ENCODE data around the gene SNRPA1.

SNRPA1 gene

DNA sequence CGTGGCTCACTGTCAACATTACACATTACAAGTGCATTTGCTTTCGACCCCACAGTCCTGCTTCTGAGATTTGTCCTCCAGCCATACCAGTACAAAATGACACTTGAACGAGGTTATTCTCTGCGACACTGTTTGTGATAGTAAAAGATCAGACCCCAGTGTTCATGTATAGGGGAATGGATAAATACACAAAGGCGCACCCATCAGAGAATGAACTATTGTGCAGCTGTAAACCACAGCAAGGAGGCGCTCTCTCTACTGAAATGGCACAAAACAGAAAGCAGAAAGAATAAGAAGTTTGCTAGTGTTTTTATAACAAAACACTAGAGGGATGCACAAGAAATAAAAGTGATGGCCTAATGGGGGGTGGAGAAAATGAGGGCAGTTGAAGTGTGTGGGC, 38.3 kb downstream of the SNRPA1 start:
- TF ChIP-seq, protein P1, sequence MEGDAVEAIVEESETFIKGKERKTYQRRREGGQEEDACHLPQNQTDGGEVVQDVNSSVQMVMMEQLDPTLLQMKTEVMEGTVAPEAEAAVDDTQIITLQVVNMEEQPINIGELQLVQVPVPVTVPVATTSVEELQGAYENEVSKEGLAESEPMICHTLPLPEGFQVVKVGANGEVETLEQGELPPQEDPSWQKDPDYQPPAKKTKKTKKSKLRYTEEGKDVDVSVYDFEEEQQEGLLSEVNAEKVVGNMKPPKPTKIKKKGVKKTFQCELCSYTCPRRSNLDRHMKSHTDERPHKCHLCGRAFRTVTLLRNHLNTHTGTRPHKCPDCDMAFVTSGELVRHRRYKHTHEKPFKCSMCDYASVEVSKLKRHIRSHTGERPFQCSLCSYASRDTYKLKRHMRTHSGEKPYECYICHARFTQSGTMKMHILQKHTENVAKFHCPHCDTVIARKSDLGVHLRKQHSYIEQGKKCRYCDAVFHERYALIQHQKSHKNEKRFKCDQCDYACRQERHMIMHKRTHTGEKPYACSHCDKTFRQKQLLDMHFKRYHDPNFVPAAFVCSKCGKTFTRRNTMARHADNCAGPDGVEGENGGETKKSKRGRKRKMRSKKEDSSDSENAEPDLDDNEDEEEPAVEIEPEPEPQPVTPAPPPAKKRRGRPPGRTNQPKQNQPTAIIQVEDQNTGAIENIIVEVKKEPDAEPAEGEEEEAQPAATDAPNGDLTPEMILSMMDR (IDR thresholded peaks at IDR 0.05; ENCODE audit: low read depth, low read length, missing control alignments): peak; percentile 51
- H3K4me3 ChIP-seq (ENCODE audit: low read depth, low read length): no peak overlapping the region
- no peak for DNase-seq (ENCODE audit: low read depth)

DNA sequence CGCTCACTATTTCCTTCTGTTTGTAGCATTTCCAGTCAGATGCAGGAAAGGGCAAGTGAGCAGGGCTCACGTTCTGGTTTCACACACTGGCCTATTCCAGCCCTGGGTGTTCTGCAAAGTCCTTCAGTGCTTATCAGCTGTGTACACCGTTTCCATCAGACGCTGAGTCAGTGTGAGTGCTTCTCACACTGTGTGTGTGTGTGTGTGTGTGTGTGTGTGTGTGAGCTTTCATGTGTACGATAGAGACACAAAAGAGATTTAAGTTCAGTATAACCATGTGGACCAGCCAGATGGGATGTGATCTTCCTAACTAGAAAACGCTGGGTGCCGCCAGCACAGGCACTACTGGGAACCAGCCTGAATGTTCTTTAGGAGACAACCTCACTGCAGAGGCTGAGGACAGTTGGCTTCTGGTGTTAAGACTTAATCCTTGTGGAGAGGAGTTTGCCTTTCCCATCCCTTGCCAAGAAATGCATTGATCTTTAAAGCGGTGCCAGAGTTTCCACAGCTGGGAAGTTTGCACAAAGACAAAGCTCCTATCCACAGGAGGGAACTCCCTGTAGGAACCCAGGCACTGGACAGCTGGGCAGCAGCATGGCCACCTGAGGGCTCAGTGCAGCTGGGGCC, 39.3 kb downstream of the SNRPA1 start:
- no peak for DNase-seq (ENCODE audit: low read depth)
- TF ChIP-seq, protein P1 (IDR thresholded peaks at IDR 0.05; ENCODE audit: low read depth, low read length, missing control alignments): no peak
- no peak overlapping the region for H3K4me3 ChIP-seq (ENCODE audit: low read depth, low read length)

DNA sequence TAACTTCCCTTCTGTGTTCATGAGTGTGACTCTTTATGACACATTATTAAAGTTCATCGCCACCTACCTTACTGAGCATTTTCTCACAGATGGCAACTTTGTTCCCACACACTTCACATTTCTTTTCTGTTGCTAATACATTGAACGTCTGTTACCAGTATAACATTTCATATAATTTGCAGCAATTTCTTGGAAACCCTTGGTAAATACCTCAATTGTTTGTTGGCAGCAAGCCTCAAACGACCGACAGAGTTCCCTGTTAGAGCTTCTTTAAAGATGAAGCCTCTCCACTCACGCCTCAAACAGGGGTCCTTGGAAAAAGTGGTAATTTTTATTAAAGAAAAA, 40.0 kb downstream of the SNRPA1 start:
- no peak for DNase-seq (ENCODE audit: low read depth)
- H3K4me3 ChIP-seq (ENCODE audit: low read depth, low read length): no peak overlapping the region

DNA sequence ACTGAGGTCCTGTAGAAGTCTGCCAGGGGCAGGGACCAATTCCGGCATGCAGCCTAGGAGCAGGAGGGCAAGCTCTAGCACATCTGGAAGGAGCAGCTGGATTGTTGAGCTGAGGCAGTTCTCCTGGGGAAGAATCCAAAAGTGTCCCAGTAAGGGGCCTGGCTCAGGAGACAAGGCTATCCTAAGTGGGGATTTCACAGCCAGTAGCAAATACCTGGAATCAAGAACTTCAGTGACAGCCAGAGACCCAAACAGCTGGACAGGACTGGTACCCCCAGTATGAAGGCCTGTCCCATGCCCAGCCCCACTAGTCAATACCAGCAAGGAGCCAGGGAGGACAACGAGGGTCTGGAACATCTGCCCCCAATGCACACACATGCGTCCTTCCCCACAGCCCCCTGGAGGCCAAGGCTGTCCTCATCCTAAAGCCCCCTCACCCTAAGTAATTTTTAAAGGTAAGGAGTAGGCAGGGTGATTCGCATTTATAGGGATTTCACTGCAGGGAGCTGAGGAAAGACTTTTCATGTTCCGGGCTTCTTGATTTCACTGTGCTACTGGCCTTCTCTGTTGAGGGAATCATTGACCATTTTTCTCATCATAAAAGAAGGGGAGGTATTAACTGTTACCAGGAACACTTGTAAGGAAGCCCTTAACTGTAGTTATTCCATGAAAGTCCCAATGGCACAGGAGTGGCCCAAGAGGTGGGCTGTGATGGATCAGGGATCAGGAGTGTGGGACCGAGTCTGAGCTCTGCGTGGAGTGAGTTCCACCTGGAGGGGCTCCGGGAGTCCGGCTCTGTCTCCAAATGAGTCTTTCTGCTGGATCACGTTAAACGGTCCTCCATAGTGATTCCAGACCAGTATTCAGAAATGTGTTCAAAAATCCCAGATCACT, 40.6 kb downstream of the SNRPA1 start:
- no peak for DNase-seq (ENCODE audit: low read depth)
- TF ChIP-seq, protein P1 (IDR thresholded peaks at IDR 0.05; ENCODE audit: low read depth, low read length, missing control alignments): no peak
- no peak overlapping the region for H3K4me3 ChIP-seq (ENCODE audit: low read depth, low read length)

More for the DNA sequence above, 40.0 kb downstream of the SNRPA1 start:
- TF ChIP-seq, protein P1 (IDR thresholded peaks at IDR 0.05; ENCODE audit: low read depth, low read length, missing control alignments): no peak

DNA sequence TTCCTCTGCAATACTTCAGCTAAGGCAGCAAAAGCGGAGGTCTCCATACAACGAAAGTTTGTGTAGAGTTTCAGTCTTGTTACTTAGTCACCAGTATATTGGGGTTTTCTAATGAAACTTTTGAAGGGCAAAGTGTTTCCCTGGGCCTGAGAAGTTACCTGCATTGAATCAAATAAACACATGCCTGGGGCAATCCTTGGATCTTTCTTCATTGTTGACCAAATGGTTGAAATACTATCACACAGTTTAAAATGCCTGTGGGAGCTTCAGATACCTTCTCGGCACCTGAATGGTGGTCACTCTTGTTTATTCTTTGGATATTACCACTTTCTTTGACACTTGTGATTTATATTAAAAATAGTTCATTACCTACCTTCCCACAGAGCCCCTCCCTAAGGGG, 42.2 kb downstream of the SNRPA1 start:
- H3K4me3 ChIP-seq (ENCODE audit: low read depth, low read length): peak overlapping the region; percentile 70
- no peak for DNase-seq (ENCODE audit: low read depth)
- TF ChIP-seq, protein P1 (IDR thresholded peaks at IDR 0.05; ENCODE audit: low read depth, low read length, missing control alignments): no peak

DNA sequence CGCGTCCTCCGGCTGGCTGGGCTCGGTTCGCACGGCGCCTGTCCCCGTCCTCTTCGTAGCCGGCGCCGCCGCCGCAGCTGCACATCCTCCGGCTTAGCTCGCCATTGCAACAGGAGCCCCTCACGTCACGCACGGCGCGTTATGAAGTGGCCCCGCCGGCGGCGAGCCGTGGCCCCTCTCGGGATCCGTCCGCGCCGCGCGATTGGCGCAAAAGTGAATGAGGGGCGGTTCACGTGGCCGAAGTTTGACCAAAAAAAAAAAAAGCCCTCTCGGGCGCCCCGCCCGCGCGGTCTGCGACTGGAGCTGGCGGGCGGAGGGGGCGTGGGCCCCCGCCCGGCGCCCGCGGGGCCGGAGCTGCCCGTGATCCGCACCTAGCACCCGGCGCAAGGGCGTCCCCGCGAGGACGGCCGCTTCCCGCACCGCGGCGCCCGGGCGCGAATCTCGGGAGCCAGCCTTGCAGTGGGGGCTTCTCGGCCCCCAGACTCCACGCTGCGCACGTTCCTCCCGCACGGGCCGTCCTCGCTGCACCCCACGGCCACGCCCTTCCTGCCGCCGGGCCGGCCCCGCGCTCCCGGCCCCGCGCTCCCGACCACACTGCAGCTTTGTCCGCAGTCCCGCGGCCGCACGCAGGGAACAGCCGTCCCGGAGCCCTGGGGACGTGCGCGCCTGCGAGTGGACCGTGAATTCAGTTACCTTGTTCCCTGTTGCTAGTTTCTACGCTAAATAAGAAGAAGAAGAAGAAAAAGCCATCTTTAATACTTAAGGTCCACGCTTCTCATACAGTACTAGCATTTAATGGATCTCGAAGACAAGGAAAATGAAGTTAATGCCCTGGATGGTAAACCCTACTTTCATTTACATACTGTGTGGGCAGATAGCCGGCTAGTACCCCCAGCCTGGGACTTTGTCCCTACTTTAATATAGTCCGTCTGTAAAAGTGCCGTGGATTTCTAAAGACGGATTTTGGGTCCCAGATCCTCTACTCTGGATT, 42.9 kb downstream of the SNRPA1 start, which contains the start of gene CHSY1:
CHSY1 (minus strand) TSS at position 219 of the 991 bp plus-strand sequence. CDS start 592 bp downstream, outside the sequence.
- TF ChIP-seq, protein P1 (IDR thresholded peaks at IDR 0.05; ENCODE audit: low read depth, low read length, missing control alignments): peak; percentile 13
- DNase-seq (ENCODE audit: low read depth): peak; percentile 67
- peak within 1 kb of the TSS; percentile 86 for H3K4me3 ChIP-seq (ENCODE audit: low read depth, low read length)
